ENCODE measurements around the gene KICS2. TPM values are rescaled to one million over a fixed set of nuclear protein-coding genes. Genes with fewer than 3 reads are reported as not detected.

Gene KICS2
- polyA plus RNA-seq, result 0.50 and 0.83 TPM in 2 replicates
- 5.4 and 6.7 TPM in 2 replicates for polyA minus RNA-seq

DNA sequence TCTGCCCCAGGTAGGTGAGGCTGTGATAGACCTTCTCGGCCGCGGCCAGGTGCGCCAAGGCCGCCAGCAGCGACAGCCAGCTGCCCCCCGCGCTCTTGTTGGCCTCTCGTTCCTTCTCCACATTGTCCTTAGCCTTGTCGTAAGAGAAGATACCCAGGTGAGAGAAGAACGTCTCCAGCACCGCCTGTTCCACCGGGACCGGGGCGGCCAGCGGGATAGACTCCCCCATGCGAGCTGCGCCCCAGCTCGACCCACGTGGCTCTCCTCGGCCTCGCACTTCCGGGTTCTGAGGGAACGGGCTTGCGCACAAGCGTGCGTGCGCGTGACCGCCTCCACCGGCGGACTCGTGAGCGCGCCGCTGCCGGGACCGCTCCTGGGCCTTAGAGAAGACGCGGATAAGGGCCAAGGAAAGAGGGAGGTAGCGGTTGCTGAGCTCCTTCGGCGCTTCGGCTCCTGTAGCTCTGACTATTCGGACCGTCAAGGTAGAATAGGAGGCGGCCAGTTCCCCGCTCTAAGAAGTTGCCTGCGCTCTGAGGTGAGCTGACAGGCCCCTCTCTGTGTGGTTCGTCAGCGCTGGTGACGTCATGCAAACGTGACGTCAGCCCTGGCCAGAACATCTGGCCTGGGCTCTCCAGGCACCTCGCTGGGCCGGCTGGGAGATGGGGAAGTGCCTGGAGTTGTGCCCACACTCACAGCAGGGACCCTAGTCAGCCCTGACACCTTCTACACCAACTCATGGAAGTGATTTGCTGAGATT, at the start of gene KICS2:
Gene KICS2, minus strand, starts transcription at position 288 of the 757 bp plus-strand sequence. Its CDS starts 59 bp downstream, at position 229.
- Histone ChIP-seq H3K36me3 (ENCODE audit: insufficient read depth, low read length) (no peaks in the 10 kb centered on the region), H3K27ac (ENCODE audit: low read length) (peak within 1 kb of the TSS; percentile 80)

DNA sequence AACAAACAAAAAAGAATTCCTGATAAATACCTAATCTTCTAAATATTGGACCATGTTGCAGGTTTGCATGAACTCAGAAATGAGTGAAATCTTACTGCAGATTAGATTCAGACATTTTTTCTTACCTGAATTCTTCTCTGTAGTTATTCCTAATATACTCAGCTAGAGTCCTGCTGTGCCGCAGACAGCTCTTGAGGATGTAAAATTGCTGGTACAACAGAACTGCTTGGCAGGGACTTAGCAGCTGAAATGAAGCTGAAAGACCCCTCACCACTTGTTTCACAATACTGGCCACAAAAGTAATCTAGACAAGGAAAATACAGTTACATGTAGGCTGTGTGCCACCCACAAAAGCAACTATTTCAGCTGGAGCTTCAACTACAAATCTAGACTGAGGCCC, 48.3 kb upstream of the KICS2 start:
- no peaks in the 10 kb centered on the region for H3K9me2 ChIP-seq (ENCODE audit: insufficient read depth, low read length)
- H3F3A ChIP-seq (ENCODE audit: insufficient read depth, low read length, poor library complexity, severe bottlenecking), result no peaks in the 10 kb centered on the region
- no peaks in the 10 kb centered on the region for H4K20me1 ChIP-seq (ENCODE audit: insufficient read depth)
- H2AFZ ChIP-seq (ENCODE audit: low read depth, low read length), result no peak overlapping the region
- TF ChIP-seq MXI1 (conservative IDR thresholded peaks at IDR 0.05; ENCODE audit: poor library complexity, severe bottlenecking), result no peak
- TF ChIP-seq, protein P1, sequence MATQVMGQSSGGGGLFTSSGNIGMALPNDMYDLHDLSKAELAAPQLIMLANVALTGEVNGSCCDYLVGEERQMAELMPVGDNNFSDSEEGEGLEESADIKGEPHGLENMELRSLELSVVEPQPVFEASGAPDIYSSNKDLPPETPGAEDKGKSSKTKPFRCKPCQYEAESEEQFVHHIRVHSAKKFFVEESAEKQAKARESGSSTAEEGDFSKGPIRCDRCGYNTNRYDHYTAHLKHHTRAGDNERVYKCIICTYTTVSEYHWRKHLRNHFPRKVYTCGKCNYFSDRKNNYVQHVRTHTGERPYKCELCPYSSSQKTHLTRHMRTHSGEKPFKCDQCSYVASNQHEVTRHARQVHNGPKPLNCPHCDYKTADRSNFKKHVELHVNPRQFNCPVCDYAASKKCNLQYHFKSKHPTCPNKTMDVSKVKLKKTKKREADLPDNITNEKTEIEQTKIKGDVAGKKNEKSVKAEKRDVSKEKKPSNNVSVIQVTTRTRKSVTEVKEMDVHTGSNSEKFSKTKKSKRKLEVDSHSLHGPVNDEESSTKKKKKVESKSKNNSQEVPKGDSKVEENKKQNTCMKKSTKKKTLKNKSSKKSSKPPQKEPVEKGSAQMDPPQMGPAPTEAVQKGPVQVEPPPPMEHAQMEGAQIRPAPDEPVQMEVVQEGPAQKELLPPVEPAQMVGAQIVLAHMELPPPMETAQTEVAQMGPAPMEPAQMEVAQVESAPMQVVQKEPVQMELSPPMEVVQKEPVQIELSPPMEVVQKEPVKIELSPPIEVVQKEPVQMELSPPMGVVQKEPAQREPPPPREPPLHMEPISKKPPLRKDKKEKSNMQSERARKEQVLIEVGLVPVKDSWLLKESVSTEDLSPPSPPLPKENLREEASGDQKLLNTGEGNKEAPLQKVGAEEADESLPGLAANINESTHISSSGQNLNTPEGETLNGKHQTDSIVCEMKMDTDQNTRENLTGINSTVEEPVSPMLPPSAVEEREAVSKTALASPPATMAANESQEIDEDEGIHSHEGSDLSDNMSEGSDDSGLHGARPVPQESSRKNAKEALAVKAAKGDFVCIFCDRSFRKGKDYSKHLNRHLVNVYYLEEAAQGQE (IDR thresholded peaks at IDR 0.05; ENCODE audit: borderline replicate concordance), result peak; percentile 55
- no peak for TF ChIP-seq EZH2 (IDR thresholded peaks at IDR 0.05; ENCODE audit: borderline replicate concordance, insufficient read depth, low read length, poor library complexity, severe bottlenecking)
- TF ChIP-seq TAF1 (IDR thresholded peaks at IDR 0.05; ENCODE audit: low read depth), result no peak
- TF ChIP-seq POLR2AphosphoS5 (IDR thresholded peaks at IDR 0.05), result peak; percentile 80
- TF ChIP-seq RAD21 (conservative IDR thresholded peaks at IDR 0.05), result peak; percentile 12
- TF ChIP-seq EP300 (conservative IDR thresholded peaks at IDR 0.05; ENCODE audit: poor library complexity, severe bottlenecking), result peak; percentile 40
- TF ChIP-seq, protein P2, sequence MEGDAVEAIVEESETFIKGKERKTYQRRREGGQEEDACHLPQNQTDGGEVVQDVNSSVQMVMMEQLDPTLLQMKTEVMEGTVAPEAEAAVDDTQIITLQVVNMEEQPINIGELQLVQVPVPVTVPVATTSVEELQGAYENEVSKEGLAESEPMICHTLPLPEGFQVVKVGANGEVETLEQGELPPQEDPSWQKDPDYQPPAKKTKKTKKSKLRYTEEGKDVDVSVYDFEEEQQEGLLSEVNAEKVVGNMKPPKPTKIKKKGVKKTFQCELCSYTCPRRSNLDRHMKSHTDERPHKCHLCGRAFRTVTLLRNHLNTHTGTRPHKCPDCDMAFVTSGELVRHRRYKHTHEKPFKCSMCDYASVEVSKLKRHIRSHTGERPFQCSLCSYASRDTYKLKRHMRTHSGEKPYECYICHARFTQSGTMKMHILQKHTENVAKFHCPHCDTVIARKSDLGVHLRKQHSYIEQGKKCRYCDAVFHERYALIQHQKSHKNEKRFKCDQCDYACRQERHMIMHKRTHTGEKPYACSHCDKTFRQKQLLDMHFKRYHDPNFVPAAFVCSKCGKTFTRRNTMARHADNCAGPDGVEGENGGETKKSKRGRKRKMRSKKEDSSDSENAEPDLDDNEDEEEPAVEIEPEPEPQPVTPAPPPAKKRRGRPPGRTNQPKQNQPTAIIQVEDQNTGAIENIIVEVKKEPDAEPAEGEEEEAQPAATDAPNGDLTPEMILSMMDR (IDR thresholded peaks at IDR 0.05; ENCODE audit: poor library complexity, severe bottlenecking), result no peak
- TF ChIP-seq SMC3 (conservative IDR thresholded peaks at IDR 0.05; ENCODE audit: poor library complexity), result no peak
- H3K4me3 ChIP-seq (ENCODE audit: low read length), result no peak overlapping the region
- no peaks in the 10 kb centered on the region for H3K9me3 ChIP-seq (ENCODE audit: low read length)
- H3K4me2 ChIP-seq (ENCODE audit: low read length), result no peak overlapping the region
- no peak overlapping the region for H3K9ac ChIP-seq (ENCODE audit: low read length)
- no peaks in the 10 kb centered on the region for H3K27me3 ChIP-seq (ENCODE audit: insufficient read depth, low read depth, low read length)
- H3K79me2 ChIP-seq (replicated peaks; ENCODE audit: insufficient read depth, low read length), result no peaks in the 10 kb centered on the region
- no peaks in the 10 kb centered on the region for H3K36me3 ChIP-seq (ENCODE audit: insufficient read depth, low read length)
- peak overlapping the region; percentile 33 for H3K27ac ChIP-seq (ENCODE audit: low read length)

More for the DNA sequence above, at the start of gene KICS2:
- H3K9me2 ChIP-seq (ENCODE audit: insufficient read depth, low read length), result no peaks in the 10 kb centered on the region
- H3K4me2 ChIP-seq (ENCODE audit: low read length), result peak within 1 kb of the TSS; percentile 65
- no peaks in the 10 kb centered on the region for H3K79me2 ChIP-seq (replicated peaks; ENCODE audit: insufficient read depth, low read length)
- H4K20me1 ChIP-seq (ENCODE audit: insufficient read depth), result no peaks in the 10 kb centered on the region
- H2AFZ ChIP-seq (ENCODE audit: low read depth, low read length), result peak within 1 kb of the TSS; percentile 63
- no peaks in the 10 kb centered on the region for H3F3A ChIP-seq (ENCODE audit: insufficient read depth, low read length, poor library complexity, severe bottlenecking)
- H3K27me3 ChIP-seq (ENCODE audit: insufficient read depth, low read depth, low read length), result no peaks in the 10 kb centered on the region
- H3K9me3 ChIP-seq (ENCODE audit: low read length), result no peaks in the 10 kb centered on the region
- TF ChIP-seq SMC3 (conservative IDR thresholded peaks at IDR 0.05; ENCODE audit: poor library complexity) (peak; percentile 60), MXI1 (conservative IDR thresholded peaks at IDR 0.05; ENCODE audit: poor library complexity, severe bottlenecking) (peak; percentile 100), RAD21 (conservative IDR thresholded peaks at IDR 0.05) (peak; percentile 55), EZH2 (IDR thresholded peaks at IDR 0.05; ENCODE audit: borderline replicate concordance, insufficient read depth, low read length, poor library complexity, severe bottlenecking) (no peak), EP300 (conservative IDR thresholded peaks at IDR 0.05; ENCODE audit: poor library complexity, severe bottlenecking) (peak; percentile 72), POLR2AphosphoS5 (IDR thresholded peaks at IDR 0.05) (peak; percentile 80), TAF1 (IDR thresholded peaks at IDR 0.05; ENCODE audit: low read depth) (no peak)
- TF ChIP-seq, protein P2 (IDR thresholded peaks at IDR 0.05; ENCODE audit: poor library complexity, severe bottlenecking), result peak; percentile 33
- TF ChIP-seq, protein P1 (IDR thresholded peaks at IDR 0.05; ENCODE audit: borderline replicate concordance), result peak; percentile 31
- peak within 1 kb of the TSS; percentile 74 for H3K4me3 ChIP-seq (ENCODE audit: low read length)
- peak within 1 kb of the TSS; percentile 80 for H3K9ac ChIP-seq (ENCODE audit: low read length)
